ENCODE measurements around the gene SCAMP2.

GRCh38 chr15:74799255-74799855 is 73.8 kb downstream of the SCAMP2 start:
- TF ChIP-seq, protein P1, sequence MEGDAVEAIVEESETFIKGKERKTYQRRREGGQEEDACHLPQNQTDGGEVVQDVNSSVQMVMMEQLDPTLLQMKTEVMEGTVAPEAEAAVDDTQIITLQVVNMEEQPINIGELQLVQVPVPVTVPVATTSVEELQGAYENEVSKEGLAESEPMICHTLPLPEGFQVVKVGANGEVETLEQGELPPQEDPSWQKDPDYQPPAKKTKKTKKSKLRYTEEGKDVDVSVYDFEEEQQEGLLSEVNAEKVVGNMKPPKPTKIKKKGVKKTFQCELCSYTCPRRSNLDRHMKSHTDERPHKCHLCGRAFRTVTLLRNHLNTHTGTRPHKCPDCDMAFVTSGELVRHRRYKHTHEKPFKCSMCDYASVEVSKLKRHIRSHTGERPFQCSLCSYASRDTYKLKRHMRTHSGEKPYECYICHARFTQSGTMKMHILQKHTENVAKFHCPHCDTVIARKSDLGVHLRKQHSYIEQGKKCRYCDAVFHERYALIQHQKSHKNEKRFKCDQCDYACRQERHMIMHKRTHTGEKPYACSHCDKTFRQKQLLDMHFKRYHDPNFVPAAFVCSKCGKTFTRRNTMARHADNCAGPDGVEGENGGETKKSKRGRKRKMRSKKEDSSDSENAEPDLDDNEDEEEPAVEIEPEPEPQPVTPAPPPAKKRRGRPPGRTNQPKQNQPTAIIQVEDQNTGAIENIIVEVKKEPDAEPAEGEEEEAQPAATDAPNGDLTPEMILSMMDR (IDR thresholded peaks at IDR 0.05): no peak
- TF ChIP-seq, protein P2, sequence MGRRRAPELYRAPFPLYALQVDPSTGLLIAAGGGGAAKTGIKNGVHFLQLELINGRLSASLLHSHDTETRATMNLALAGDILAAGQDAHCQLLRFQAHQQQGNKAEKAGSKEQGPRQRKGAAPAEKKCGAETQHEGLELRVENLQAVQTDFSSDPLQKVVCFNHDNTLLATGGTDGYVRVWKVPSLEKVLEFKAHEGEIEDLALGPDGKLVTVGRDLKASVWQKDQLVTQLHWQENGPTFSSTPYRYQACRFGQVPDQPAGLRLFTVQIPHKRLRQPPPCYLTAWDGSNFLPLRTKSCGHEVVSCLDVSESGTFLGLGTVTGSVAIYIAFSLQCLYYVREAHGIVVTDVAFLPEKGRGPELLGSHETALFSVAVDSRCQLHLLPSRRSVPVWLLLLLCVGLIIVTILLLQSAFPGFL (CRISPR knock-in tag; IDR thresholded peaks at IDR 0.05; ENCODE audit: borderline replicate concordance): no peak
- TF ChIP-seq NR2C2 (CRISPR knock-in tag; IDR thresholded peaks at IDR 0.05) (no peak), JUN (CRISPR knock-in tag; IDR thresholded peaks at IDR 0.05) (no peak), HMGXB4 (CRISPR knock-in tag; IDR thresholded peaks at IDR 0.05) (no peak)
- TF ChIP-seq, protein P3, sequence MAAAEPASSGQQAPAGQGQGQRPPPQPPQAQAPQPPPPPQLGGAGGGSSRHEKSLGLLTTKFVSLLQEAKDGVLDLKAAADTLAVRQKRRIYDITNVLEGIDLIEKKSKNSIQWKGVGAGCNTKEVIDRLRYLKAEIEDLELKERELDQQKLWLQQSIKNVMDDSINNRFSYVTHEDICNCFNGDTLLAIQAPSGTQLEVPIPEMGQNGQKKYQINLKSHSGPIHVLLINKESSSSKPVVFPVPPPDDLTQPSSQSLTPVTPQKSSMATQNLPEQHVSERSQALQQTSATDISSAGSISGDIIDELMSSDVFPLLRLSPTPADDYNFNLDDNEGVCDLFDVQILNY (CRISPR knock-in tag; IDR thresholded peaks at IDR 0.05): no peak

Data from WTC11 (cell line).